ENCODE data around the gene NELFCD. TPM values are rescaled to one million over a fixed set of nuclear protein-coding genes. Genes with fewer than 3 reads are reported as not detected.

The NELFCD gene
- total and polyA plus RNA-seq, 9 of the 15 experiments (the other 6 are each of a cell fraction or from before 2014, with no cell fraction given) = 11.7 to 163 (median 96.5) TPM

DNA sequence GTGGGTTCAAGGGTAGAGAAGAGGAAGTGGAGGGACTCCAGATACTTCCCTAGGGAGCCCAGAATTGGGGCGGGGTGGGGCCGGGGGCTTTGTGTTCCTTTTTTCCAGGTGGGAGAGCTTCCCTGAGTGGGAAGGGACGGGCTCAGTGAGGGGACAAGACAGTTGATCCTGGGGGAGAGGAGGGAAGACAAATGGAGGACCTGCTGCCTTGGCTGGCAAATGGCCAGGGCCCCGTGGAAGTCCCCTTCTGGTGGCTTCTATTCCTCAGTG lies 23.4 kb downstream of the NELFCD start:
- no TSS peak for BruUV-seq (replicated peaks)
- CTCF ChIA-PET (ENCODE audit: low intra/inter-chr PET ratio) = no interaction called here
- no peak for FAIRE-seq
- Histone ChIP-seq H3K79me2 (ENCODE audit: control insufficient read depth, insufficient read depth, low read length) (peaks cover 41% of the 10 kb centered on the region), H3K4me3 (no peak overlapping the region), H3K27me3 (ENCODE audit: control insufficient read depth in 2 of 2, insufficient read depth in 2 of 2, low read length in 2 of 2) (no peaks in the 10 kb centered on the region), H3K36me3 (ENCODE audit: control insufficient read depth, insufficient read depth, low read length) (peaks cover 54% of the 10 kb centered on the region; the same call in 2 of the 3 replicates), H3K4me2 (ENCODE audit: insufficient read depth, low read length) (no peak overlapping the region; the same call in 1 of the 2 replicates), H4K20me1 (replicated peaks; ENCODE audit: control insufficient read depth, insufficient read depth, low read length) (peaks cover 2% of the 10 kb centered on the region), H3K4me1 (replicated peaks in 1 of 2; ENCODE audit: control insufficient read depth in 2 of 2, insufficient read depth in 2 of 2, low read length in 2 of 2) (peaks cover 29 to 76% of the 10 kb centered on the region in 2 experiments), H2AFZ (ENCODE audit: low read depth, low read length) (no peak overlapping the region), H3K9me1 (ENCODE audit: control insufficient read depth, insufficient read depth, low read length) (peaks cover 6% of the 10 kb centered on the region), H3K9ac (ENCODE audit: insufficient read depth in 1 of 2, low read depth in 2 of 2, low read length in 2 of 2) (peak overlapping the region in 1 of 2 experiments; percentile 83; a peak in 2 of 4 replicates), H3K27ac (ENCODE audit: extremely low read depth, low read depth, low read length) (no peak overlapping the region), H3K9me3 (replicated peaks; ENCODE audit: control insufficient read depth, insufficient read depth, low read depth, low read length) (no peaks in the 10 kb centered on the region)
- in situ Hi-C loops (cut with MboI) = no loop called here
- TF ChIP-seq CREBBP (IDR thresholded peaks at IDR 0.05; ENCODE audit: low read depth, low read length) = no peak
- peak; percentile 50; the same call in 1 of the 2 replicates for TF ChIP-seq NFIC (IDR thresholded peaks at IDR 0.05)
- no peak for TF ChIP-seq TAF7 (tag; IDR thresholded peaks at IDR 0.05)
- TF ChIP-seq, protein P1, sequence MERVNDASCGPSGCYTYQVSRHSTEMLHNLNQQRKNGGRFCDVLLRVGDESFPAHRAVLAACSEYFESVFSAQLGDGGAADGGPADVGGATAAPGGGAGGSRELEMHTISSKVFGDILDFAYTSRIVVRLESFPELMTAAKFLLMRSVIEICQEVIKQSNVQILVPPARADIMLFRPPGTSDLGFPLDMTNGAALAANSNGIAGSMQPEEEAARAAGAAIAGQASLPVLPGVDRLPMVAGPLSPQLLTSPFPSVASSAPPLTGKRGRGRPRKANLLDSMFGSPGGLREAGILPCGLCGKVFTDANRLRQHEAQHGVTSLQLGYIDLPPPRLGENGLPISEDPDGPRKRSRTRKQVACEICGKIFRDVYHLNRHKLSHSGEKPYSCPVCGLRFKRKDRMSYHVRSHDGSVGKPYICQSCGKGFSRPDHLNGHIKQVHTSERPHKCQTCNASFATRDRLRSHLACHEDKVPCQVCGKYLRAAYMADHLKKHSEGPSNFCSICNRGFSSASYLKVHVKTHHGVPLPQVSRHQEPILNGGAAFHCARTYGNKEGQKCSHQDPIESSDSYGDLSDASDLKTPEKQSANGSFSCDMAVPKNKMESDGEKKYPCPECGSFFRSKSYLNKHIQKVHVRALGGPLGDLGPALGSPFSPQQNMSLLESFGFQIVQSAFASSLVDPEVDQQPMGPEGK (CRISPR knock-in tag; IDR thresholded peaks at IDR 0.05; ENCODE audit: borderline replicate concordance) = no peak
- no peak for TF ChIP-seq KLF1 (tag; IDR thresholded peaks at IDR 0.05)
- TF ChIP-seq SPI1 (IDR thresholded peaks at IDR 0.05; ENCODE audit: borderline replicate concordance, low read depth, low read length) = 0 out of 2 replicates have a peak, but pooled peaks have one; percentile 36
- DNase-seq (ENCODE audit: extremely low read depth in 1 of 4, low spot score in 3 of 4) = no peak
- ATAC-seq = no peak
- intact Hi-C loops (cut with micrococcal nuclease) = no loop called here
- 60% methylated on average over 2 of the region's 4 CpGs for WGBS (ENCODE audit: insufficient coverage, low coverage, missing lambda C conversion rate)
- POLR2A ChIA-PET = interaction anchor here (1.1 kb wide), 2 partner anchors 16 to 20 kb away, joined by 3 read pairs; no protein-coding TSS in a partner anchor
